Neural progenitor cell (in vitro differentiated cells): ENCODE data around the gene RBBP4. TPM values are rescaled to one million over a fixed set of nuclear protein-coding genes. Genes with fewer than 3 reads are reported as not detected.
A peak's percentile ranks its signal among the peaks of the same experiment; 100 is the strongest.

Experiments used
- DNase-seq: peaks from one replicate; pipeline ENCODE4 v3.0.0-alpha.2; 2016; ENCODE audit warnings: low spot score
- H2AFZ ChIP-seq: fragments of 200-600 bp; sonication (generic); replicated peaks from 2 replicates; pipeline ENCODE4 v1.6.1; 2016; ENCODE audit warnings: antibody characterized with exemption
- H3F3A ChIP-seq: fragments of 200-600 bp; sonication (generic); 2 replicates; pipeline ENCODE4 v1.6.1; 2016; ENCODE audit warnings: antibody characterized with exemption, low read depth
- H3K27ac ChIP-seq: fragments of 200-600 bp; sonication (generic); 2 replicates; pipeline ENCODE4 v1.5.1; 2016; ENCODE audit warnings: mild to moderate bottlenecking
- H3K27me3 ChIP-seq: fragments of 200-600 bp; sonication (generic); 2 replicates; pipeline ENCODE4 v1.6.1; 2016; ENCODE audit warnings: mild to moderate bottlenecking, moderate library complexity
- H3K36me3 ChIP-seq: fragments of 200-600 bp; sonication (generic); 2 replicates; pipeline ENCODE4 v1.5.1; 2016
- H3K4me1 ChIP-seq: fragments of 200-600 bp; sonication (generic); 2 replicates; pipeline ENCODE4 v1.6.1; 2016; ENCODE audit warnings: mixed run types
- H3K4me2 ChIP-seq: fragments of 200-600 bp; sonication (generic); 2 replicates; pipeline ENCODE4 v1.6.1; 2016
- H3K4me3 ChIP-seq: fragments of 200-600 bp; sonication (generic); 2 replicates; pipeline ENCODE4 v1.5.1; 2016
- H3K79me2 ChIP-seq: fragments of 200-600 bp; sonication (generic); 2 replicates; pipeline ENCODE4 v1.6.1; 2016; ENCODE audit warnings: low read depth
- H3K9ac ChIP-seq: fragments of 200-600 bp; sonication (generic); 2 replicates; pipeline ENCODE4 v1.6.1; 2016
- H3K9me3 ChIP-seq: fragments of 200-600 bp; sonication (generic); 2 replicates; pipeline ENCODE4 v1.5.1; 2016; ENCODE audit warnings: low read depth
- H4K20me1 ChIP-seq: fragments of 200-600 bp; sonication (generic); 2 replicates; pipeline ENCODE4 v1.6.1; 2016; ENCODE audit warnings: low read depth
- H3K27ac Mint-ChIP-seq: 3 replicates; pipeline ENCODE4 v1.8.0; 2021; ENCODE audit warnings: mixed read lengths
- H3K27me3 Mint-ChIP-seq: 2 replicates; pipeline ENCODE4 v1.8.0; 2022; ENCODE audit warnings: low read depth, mild to moderate bottlenecking, inconsistent platforms, moderate library complexity, mixed read lengths; ENCODE audit not compliant: insufficient read depth
- H3K36me3 Mint-ChIP-seq: 3 replicates; pipeline ENCODE4 v1.8.0; 2021; ENCODE audit warnings: mixed read lengths
- H3K4me1 Mint-ChIP-seq: 3 replicates; pipeline ENCODE4 v1.8.0; 2021; ENCODE audit warnings: mixed read lengths
- H3K4me3 Mint-ChIP-seq: 3 replicates; pipeline ENCODE4 v1.8.0; 2021; ENCODE audit warnings: mild to moderate bottlenecking, moderate library complexity, mixed read lengths
- H3K9me3 Mint-ChIP-seq: 3 replicates; pipeline ENCODE4 v1.8.0; 2020; ENCODE audit warnings: mixed read lengths
- EZH2 ChIP-seq: fragments of 200-600 bp; sonication (generic); IDR thresholded peaks from 2 replicates; pipeline ENCODE4 v1.6.1; 2017; ENCODE audit warnings: antibody characterized with exemption, mild to moderate bottlenecking, moderate library complexity
- EZH2phosphoT487 ChIP-seq: fragments of 200-600 bp; sonication (generic); IDR thresholded peaks from 2 replicates; pipeline ENCODE4 v1.6.1; 2017; ENCODE audit warnings: antibody characterized with exemption
- total RNA-seq: library from RNA; depleted of rRNA; stranded (reverse); fragments of >200 nt; gene quantifications from 2 replicates; pipeline ENCODE4 v1.2.3, GENCODE V29; 2015; ENCODE audit warnings: low replicate concordance
- TF ChIP-seq, protein P1 (sequence below): fragments of 200-600 bp; sonication (generic); IDR thresholded peaks from 2 replicates; pipeline ENCODE4 v1.5.1; 2017; ENCODE audit warnings: antibody characterized with exemption, mild to moderate bottlenecking

RBBP4 gene
- total RNA-seq, 1 donor from 2014 or later, result 474 TPM

DNA sequence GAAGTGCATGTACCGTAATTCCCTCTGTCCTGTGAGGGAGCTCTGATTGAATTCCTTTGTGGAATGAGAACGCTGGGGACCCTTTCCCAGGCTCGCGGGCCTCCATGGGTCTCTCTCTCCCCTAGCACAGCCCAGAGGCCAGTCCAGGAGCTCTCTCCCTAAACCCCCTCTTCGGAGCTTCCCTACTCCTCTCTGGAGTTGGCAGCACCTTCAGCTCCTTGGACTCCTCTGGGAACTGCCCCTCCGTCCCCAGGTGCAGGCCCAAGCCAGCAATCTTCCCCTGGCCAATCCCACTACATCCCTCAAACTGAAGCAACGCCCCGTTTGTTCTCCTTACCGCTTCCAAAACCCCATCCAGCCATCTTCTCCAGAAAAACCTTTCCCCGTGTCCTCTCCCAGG, 62.1 kb downstream of the RBBP4 start:
- peak overlapping the region; percentile 11 for H3K27ac Mint-ChIP-seq
- Histone ChIP-seq H3K27ac (no peak overlapping the region), H3K4me1 (peaks cover 15% of the 10 kb centered on the region), H3K9me3 (no peaks in the 10 kb centered on the region), H3K4me2 (no peak overlapping the region), H3F3A (peaks cover 17% of the 10 kb centered on the region), H3K27me3 (no peaks in the 10 kb centered on the region), H3K79me2 (no peaks in the 10 kb centered on the region), H3K9ac (no peak overlapping the region), H4K20me1 (no peaks in the 10 kb centered on the region), H3K4me3 (no peak overlapping the region), H2AFZ (peak overlapping the region; percentile 44), H3K36me3 (no peaks in the 10 kb centered on the region)
- no peaks in the 10 kb centered on the region for H3K9me3 Mint-ChIP-seq
- no peak for DNase-seq
- no peak for TF ChIP-seq EZH2phosphoT487
- H3K27me3 Mint-ChIP-seq, result peaks cover 6% of the 10 kb centered on the region
- H3K4me3 Mint-ChIP-seq, result no peak overlapping the region
- peaks cover 22% of the 10 kb centered on the region for H3K4me1 Mint-ChIP-seq
- H3K36me3 Mint-ChIP-seq, result no peaks in the 10 kb centered on the region

GRCh38 chr1:32714277-32714676, 63.3 kb downstream of the RBBP4 start:
- peaks cover 17% of the 10 kb centered on the region for H3F3A ChIP-seq
- H3K4me2 ChIP-seq, result no peak overlapping the region
- TF ChIP-seq EZH2 (no peak), EZH2phosphoT487 (no peak)
- TF ChIP-seq, protein P1, sequence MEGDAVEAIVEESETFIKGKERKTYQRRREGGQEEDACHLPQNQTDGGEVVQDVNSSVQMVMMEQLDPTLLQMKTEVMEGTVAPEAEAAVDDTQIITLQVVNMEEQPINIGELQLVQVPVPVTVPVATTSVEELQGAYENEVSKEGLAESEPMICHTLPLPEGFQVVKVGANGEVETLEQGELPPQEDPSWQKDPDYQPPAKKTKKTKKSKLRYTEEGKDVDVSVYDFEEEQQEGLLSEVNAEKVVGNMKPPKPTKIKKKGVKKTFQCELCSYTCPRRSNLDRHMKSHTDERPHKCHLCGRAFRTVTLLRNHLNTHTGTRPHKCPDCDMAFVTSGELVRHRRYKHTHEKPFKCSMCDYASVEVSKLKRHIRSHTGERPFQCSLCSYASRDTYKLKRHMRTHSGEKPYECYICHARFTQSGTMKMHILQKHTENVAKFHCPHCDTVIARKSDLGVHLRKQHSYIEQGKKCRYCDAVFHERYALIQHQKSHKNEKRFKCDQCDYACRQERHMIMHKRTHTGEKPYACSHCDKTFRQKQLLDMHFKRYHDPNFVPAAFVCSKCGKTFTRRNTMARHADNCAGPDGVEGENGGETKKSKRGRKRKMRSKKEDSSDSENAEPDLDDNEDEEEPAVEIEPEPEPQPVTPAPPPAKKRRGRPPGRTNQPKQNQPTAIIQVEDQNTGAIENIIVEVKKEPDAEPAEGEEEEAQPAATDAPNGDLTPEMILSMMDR, result no peak
- Mint-ChIP-seq H3K27ac (no peak overlapping the region), H3K9me3 (no peaks in the 10 kb centered on the region), H3K27me3 (peaks cover 6% of the 10 kb centered on the region), H3K4me3 (peak overlapping the region; percentile 9), H3K4me1 (peaks cover 17% of the 10 kb centered on the region), H3K36me3 (no peaks in the 10 kb centered on the region)
- no peak overlapping the region for H3K4me3 ChIP-seq
- no peaks in the 10 kb centered on the region for H4K20me1 ChIP-seq
- no peak for DNase-seq
- H3K27ac ChIP-seq, result no peak overlapping the region
- H3K27me3 ChIP-seq, result no peaks in the 10 kb centered on the region
- H3K79me2 ChIP-seq, result no peaks in the 10 kb centered on the region
- H2AFZ ChIP-seq, result no peak overlapping the region
- H3K4me1 ChIP-seq, result peaks cover 15% of the 10 kb centered on the region
- H3K9me3 ChIP-seq, result no peaks in the 10 kb centered on the region
- no peak overlapping the region for H3K9ac ChIP-seq
- no peaks in the 10 kb centered on the region for H3K36me3 ChIP-seq

GRCh38 chr1:32715901-32716311, 64.9 kb downstream of the RBBP4 start:
- Histone ChIP-seq H3K36me3 (no peaks in the 10 kb centered on the region), H3K4me2 (no peak overlapping the region), H3K4me1 (peaks cover 15% of the 10 kb centered on the region), H3K9me3 (no peaks in the 10 kb centered on the region), H4K20me1 (no peaks in the 10 kb centered on the region), H3F3A (peaks cover 17% of the 10 kb centered on the region), H3K4me3 (no peak overlapping the region), H3K27ac (no peak overlapping the region), H3K27me3 (no peaks in the 10 kb centered on the region), H2AFZ (no peak overlapping the region), H3K9ac (no peak overlapping the region), H3K79me2 (no peaks in the 10 kb centered on the region)
- Mint-ChIP-seq H3K4me1 (peaks cover 17% of the 10 kb centered on the region), H3K4me3 (peak overlapping the region; percentile 66), H3K27me3 (peaks cover 8% of the 10 kb centered on the region), H3K27ac (peak overlapping the region; percentile 51), H3K36me3 (no peaks in the 10 kb centered on the region), H3K9me3 (no peaks in the 10 kb centered on the region)
- DNase-seq, result no peak
- TF ChIP-seq EZH2phosphoT487 (no peak), EZH2 (no peak)
- TF ChIP-seq, protein P1, result no peak

GRCh38 chr1:32716312-32717148, 65.5 kb downstream of the RBBP4 start:
- peak; percentile 86 for DNase-seq
- peaks cover 15% of the 10 kb centered on the region for H3K4me1 ChIP-seq
- H3K27ac ChIP-seq, result no peak overlapping the region
- Mint-ChIP-seq H3K4me1 (peaks cover 17% of the 10 kb centered on the region), H3K4me3 (peak overlapping the region; percentile 72), H3K27ac (peak overlapping the region; percentile 91), H3K36me3 (no peaks in the 10 kb centered on the region), H3K27me3 (peaks cover 8% of the 10 kb centered on the region), H3K9me3 (no peaks in the 10 kb centered on the region)
- H3K4me2 ChIP-seq, result peak overlapping the region; percentile 79
- peak overlapping the region; percentile 63 for H2AFZ ChIP-seq
- H3K9ac ChIP-seq, result no peak overlapping the region
- H3F3A ChIP-seq, result peaks cover 17% of the 10 kb centered on the region
- H3K4me3 ChIP-seq, result peak overlapping the region; percentile 24
- H3K36me3 ChIP-seq, result no peaks in the 10 kb centered on the region
- H3K79me2 ChIP-seq, result no peaks in the 10 kb centered on the region
- H3K9me3 ChIP-seq, result no peaks in the 10 kb centered on the region
- H3K27me3 ChIP-seq, result no peaks in the 10 kb centered on the region
- TF ChIP-seq EZH2 (no peak), EZH2phosphoT487 (no peak)
- TF ChIP-seq, protein P1, result no peak
- no peaks in the 10 kb centered on the region for H4K20me1 ChIP-seq
